ENCODE data around the gene CRHR2. TPM values are rescaled to one million over a fixed set of nuclear protein-coding genes. Genes with fewer than 3 reads are reported as not detected.
A peak's percentile ranks its signal among the peaks of the same experiment; 100 is the strongest.

The CRHR2 gene
- total RNA-seq, 1 experiment from 2014 or later: 0.22 TPM

DNA sequence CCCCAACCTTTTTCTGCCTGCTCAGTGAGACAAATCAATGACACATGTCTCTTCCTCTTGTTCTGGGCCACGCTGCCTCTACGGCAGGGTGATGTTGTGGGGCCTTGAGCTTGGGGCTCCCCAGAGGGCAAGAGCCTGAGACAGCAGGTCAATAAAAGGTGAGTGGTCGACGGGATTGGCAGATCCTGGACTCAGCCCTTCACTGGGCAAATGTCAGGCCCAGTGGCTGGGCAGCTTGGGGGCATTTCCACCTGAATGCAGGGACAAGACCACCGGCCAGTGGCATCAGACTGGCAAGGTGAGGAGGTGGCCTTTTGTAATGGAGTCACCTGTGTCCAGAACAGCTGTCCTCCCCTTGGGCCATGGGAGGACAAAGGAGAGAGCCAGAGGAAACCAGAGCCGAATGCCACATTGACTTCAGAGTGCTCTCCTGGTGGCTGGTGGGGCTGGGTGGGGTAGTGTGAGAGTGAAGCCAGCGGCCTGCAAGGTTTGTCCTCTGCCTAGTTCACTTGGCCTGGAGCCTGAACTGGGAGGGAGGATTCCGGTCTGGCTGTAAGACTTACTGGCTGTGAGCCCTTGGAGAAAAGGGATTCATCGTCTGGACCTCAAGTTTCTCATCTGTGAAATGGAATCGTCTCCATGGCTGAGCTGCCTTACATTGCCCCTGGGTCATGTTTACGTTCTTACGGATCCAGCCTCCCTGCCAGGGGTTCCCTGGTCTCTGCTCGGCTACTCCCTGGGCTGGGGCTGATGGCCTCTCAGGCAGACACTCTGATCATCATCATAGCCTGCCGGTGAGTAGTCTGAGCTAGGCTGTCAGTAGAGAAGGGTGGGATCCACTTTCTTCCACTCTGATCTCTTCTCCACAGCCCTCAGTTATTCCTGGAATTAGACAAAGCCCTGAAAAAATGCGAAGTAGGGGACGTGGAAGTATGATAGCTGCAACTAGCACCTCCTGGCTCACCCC lies 25.4 kb upstream of the CRHR2 start:
- no peaks in the 10 kb centered on the region for H3K9me3 Mint-ChIP-seq
- no peak overlapping the region for H3K4me3 Mint-ChIP-seq
- POLR2A ChIA-PET: no interaction called here
- no peak for TF ChIP-seq ZNF416 (CRISPR knock-in tag; IDR thresholded peaks at IDR 0.05)
- no peak for TF ChIP-seq ZBTB21 (CRISPR knock-in tag; IDR thresholded peaks at IDR 0.05; ENCODE audit: borderline replicate concordance)
- TF ChIP-seq, protein P1, sequence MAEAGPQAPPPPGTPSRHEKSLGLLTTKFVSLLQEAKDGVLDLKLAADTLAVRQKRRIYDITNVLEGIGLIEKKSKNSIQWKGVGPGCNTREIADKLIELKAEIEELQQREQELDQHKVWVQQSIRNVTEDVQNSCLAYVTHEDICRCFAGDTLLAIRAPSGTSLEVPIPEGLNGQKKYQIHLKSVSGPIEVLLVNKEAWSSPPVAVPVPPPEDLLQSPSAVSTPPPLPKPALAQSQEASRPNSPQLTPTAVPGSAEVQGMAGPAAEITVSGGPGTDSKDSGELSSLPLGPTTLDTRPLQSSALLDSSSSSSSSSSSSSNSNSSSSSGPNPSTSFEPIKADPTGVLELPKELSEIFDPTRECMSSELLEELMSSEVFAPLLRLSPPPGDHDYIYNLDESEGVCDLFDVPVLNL (CRISPR knock-in tag; IDR thresholded peaks at IDR 0.05; ENCODE audit: borderline replicate concordance, low read depth): no peak
- TF ChIP-seq ZNF121 (CRISPR knock-in tag; IDR thresholded peaks at IDR 0.05): no peak
- TF ChIP-seq ESRRA (CRISPR knock-in tag; IDR thresholded peaks at IDR 0.05; ENCODE audit: borderline replicate concordance): no peak
- no peak for TF ChIP-seq FOXP1 (CRISPR knock-in tag; IDR thresholded peaks at IDR 0.05; ENCODE audit: borderline replicate concordance)
- no peaks in the 10 kb centered on the region for H3K27me3 Mint-ChIP-seq (ENCODE audit: low read depth)
- CTCF ChIA-PET: interaction anchor here (1.7 kb wide), 1 partner anchor 25 kb away, joined by 4 read pairs; the partner anchor contains the start of gene CRHR2
- ATAC-seq (no peak), DNase-seq (ENCODE audit: low spot score) (no peak)
- H3K36me3 Mint-ChIP-seq: no peaks in the 10 kb centered on the region
- peaks cover 7% of the 10 kb centered on the region; the same call in 1 of the 2 replicates for H3K4me1 Mint-ChIP-seq
- H3K27ac Mint-ChIP-seq: peak overlapping the region; percentile 27; the same call in 1 of the 2 replicates

DNA sequence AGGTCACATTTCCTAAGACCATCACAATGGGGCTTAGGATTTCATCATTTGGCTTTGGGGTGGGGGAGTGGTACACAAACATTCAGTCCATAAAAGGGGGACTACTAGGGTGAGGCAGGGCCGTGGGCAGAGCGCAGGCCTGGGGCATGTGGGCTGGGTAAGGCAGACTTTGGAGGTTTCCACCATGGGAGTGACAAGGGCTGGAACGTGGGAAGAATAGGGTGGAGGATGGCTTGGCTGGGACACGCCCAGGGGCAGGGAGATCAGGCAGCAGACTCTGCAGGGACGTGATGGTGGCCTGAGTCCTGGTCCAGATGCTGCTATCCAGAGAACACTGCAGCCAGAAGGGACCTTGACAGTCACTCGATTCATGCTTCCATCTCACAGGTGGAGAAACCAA lies 24.7 kb upstream of the CRHR2 start:
- peaks cover 2% of the 10 kb centered on the region; the same call in 1 of the 2 replicates for H3K27me3 Mint-ChIP-seq (ENCODE audit: low read depth)
- no peak for TF ChIP-seq GRHL2 (CRISPR knock-in tag; IDR thresholded peaks at IDR 0.05; ENCODE audit: insufficient replicate concordance, severe bottlenecking)
- TF ChIP-seq, protein P2, sequence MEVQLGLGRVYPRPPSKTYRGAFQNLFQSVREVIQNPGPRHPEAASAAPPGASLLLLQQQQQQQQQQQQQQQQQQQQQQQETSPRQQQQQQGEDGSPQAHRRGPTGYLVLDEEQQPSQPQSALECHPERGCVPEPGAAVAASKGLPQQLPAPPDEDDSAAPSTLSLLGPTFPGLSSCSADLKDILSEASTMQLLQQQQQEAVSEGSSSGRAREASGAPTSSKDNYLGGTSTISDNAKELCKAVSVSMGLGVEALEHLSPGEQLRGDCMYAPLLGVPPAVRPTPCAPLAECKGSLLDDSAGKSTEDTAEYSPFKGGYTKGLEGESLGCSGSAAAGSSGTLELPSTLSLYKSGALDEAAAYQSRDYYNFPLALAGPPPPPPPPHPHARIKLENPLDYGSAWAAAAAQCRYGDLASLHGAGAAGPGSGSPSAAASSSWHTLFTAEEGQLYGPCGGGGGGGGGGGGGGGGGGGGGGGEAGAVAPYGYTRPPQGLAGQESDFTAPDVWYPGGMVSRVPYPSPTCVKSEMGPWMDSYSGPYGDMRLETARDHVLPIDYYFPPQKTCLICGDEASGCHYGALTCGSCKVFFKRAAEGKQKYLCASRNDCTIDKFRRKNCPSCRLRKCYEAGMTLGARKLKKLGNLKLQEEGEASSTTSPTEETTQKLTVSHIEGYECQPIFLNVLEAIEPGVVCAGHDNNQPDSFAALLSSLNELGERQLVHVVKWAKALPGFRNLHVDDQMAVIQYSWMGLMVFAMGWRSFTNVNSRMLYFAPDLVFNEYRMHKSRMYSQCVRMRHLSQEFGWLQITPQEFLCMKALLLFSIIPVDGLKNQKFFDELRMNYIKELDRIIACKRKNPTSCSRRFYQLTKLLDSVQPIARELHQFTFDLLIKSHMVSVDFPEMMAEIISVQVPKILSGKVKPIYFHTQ (CRISPR knock-in tag; IDR thresholded peaks at IDR 0.05): no peak
- no peak for TF ChIP-seq NR2C2 (CRISPR knock-in tag; IDR thresholded peaks at IDR 0.05)
- TF ChIP-seq FOXP1 (CRISPR knock-in tag; IDR thresholded peaks at IDR 0.05; ENCODE audit: borderline replicate concordance): no peak
- TF ChIP-seq, protein P3, sequence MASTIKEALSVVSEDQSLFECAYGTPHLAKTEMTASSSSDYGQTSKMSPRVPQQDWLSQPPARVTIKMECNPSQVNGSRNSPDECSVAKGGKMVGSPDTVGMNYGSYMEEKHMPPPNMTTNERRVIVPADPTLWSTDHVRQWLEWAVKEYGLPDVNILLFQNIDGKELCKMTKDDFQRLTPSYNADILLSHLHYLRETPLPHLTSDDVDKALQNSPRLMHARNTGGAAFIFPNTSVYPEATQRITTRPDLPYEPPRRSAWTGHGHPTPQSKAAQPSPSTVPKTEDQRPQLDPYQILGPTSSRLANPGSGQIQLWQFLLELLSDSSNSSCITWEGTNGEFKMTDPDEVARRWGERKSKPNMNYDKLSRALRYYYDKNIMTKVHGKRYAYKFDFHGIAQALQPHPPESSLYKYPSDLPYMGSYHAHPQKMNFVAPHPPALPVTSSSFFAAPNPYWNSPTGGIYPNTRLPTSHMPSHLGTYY (CRISPR knock-in tag; IDR thresholded peaks at IDR 0.05): no peak
- no peak for TF ChIP-seq ZNF138 (CRISPR knock-in tag; conservative IDR thresholded peaks at IDR 0.05)
- no peak for TF ChIP-seq CREB1 (CRISPR knock-in tag; IDR thresholded peaks at IDR 0.05)
- TF ChIP-seq KAT7 (CRISPR knock-in tag; IDR thresholded peaks at IDR 0.05; ENCODE audit: borderline replicate concordance): no peak
- POLR2A ChIA-PET: no interaction called here
- H3K9me3 Mint-ChIP-seq: no peaks in the 10 kb centered on the region
- CTCF ChIA-PET: interaction anchor here (0.6 kb wide), 1 partner anchor 25 kb away, joined by 4 read pairs; the partner anchor contains the start of gene CRHR2
- H3K27ac Mint-ChIP-seq: no peak overlapping the region; the same call in 1 of the 2 replicates
- peaks cover 7% of the 10 kb centered on the region; the same call in 1 of the 2 replicates for H3K4me1 Mint-ChIP-seq
- DNase-seq (ENCODE audit: low spot score) (no peak), ATAC-seq (no peak)
- no peaks in the 10 kb centered on the region for H3K36me3 Mint-ChIP-seq
- H3K4me3 Mint-ChIP-seq: no peak overlapping the region

DNA sequence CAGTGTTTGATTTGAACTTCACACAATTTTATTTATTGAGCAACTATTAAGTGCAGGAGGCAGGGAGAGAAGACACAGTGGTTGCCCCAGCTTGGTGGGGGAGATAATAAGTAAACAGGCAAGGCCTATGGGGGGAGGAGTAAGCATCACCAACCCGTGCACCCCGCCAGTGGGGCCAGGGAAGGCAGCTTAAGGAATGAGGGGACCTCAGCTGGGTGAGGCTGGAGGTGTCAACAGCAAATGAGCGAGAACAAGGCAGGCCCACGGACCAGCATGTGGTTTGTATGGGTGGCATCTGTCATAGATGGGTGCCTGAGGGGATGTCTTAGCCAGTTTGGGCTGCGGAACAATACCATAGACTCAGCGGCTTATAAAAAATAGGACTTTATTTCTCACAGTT lies 24.1 kb upstream of the CRHR2 start:
- Mint-ChIP-seq H3K36me3 (no peaks in the 10 kb centered on the region), H3K9me3 (no peaks in the 10 kb centered on the region), H3K27me3 (ENCODE audit: low read depth) (peaks cover 5% of the 10 kb centered on the region), H3K4me1 (peaks cover 9% of the 10 kb centered on the region; the same call in 1 of the 2 replicates), H3K4me3 (no peak overlapping the region), H3K27ac (no peak overlapping the region)
- no peak for ATAC-seq
- CTCF ChIA-PET: interaction anchor here (0.6 kb wide), 1 partner anchor 24 kb away, joined by 4 read pairs; the partner anchor contains the start of gene CRHR2
- POLR2A ChIA-PET: no interaction called here
- DNase-seq (ENCODE audit: low spot score): no peak
- TF ChIP-seq JAZF1 (CRISPR knock-in tag; IDR thresholded peaks at IDR 0.05): no peak
- TF ChIP-seq, protein P4, sequence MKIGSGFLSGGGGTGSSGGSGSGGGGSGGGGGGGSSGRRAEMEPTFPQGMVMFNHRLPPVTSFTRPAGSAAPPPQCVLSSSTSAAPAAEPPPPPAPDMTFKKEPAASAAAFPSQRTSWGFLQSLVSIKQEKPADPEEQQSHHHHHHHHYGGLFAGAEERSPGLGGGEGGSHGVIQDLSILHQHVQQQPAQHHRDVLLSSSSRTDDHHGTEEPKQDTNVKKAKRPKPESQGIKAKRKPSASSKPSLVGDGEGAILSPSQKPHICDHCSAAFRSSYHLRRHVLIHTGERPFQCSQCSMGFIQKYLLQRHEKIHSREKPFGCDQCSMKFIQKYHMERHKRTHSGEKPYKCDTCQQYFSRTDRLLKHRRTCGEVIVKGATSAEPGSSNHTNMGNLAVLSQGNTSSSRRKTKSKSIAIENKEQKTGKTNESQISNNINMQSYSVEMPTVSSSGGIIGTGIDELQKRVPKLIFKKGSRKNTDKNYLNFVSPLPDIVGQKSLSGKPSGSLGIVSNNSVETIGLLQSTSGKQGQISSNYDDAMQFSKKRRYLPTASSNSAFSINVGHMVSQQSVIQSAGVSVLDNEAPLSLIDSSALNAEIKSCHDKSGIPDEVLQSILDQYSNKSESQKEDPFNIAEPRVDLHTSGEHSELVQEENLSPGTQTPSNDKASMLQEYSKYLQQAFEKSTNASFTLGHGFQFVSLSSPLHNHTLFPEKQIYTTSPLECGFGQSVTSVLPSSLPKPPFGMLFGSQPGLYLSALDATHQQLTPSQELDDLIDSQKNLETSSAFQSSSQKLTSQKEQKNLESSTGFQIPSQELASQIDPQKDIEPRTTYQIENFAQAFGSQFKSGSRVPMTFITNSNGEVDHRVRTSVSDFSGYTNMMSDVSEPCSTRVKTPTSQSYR (CRISPR knock-in tag; IDR thresholded peaks at IDR 0.05): no peak
- TF ChIP-seq HMGA2 (CRISPR knock-in tag; IDR thresholded peaks at IDR 0.05): no peak
- TF ChIP-seq, protein P5, sequence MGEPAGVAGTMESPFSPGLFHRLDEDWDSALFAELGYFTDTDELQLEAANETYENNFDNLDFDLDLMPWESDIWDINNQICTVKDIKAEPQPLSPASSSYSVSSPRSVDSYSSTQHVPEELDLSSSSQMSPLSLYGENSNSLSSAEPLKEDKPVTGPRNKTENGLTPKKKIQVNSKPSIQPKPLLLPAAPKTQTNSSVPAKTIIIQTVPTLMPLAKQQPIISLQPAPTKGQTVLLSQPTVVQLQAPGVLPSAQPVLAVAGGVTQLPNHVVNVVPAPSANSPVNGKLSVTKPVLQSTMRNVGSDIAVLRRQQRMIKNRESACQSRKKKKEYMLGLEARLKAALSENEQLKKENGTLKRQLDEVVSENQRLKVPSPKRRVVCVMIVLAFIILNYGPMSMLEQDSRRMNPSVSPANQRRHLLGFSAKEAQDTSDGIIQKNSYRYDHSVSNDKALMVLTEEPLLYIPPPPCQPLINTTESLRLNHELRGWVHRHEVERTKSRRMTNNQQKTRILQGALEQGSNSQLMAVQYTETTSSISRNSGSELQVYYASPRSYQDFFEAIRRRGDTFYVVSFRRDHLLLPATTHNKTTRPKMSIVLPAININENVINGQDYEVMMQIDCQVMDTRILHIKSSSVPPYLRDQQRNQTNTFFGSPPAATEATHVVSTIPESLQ (CRISPR knock-in tag; IDR thresholded peaks at IDR 0.05): no peak
- TF ChIP-seq ZNF396 (CRISPR knock-in tag; IDR thresholded peaks at IDR 0.05; ENCODE audit: borderline replicate concordance): no peak
- TF ChIP-seq NR3C1 (CRISPR knock-in tag; conservative IDR thresholded peaks at IDR 0.05; ENCODE audit: low read depth): no peak
- no peak for TF ChIP-seq CREB1 (CRISPR knock-in tag; IDR thresholded peaks at IDR 0.05)
- no peak for TF ChIP-seq ATF1 (CRISPR knock-in tag; IDR thresholded peaks at IDR 0.05)
